ENCODE measurements around the gene BDH1. TPM values are rescaled to one million over a fixed set of nuclear protein-coding genes. Genes with fewer than 3 reads are reported as not detected.

Gene BDH1
- total RNA-seq, 1 donor from 2014 or later = 9.8 TPM

- DNase-seq (ENCODE audit: low spot score in 2 of 2) (no peak), FAIRE-seq (no peak)
Measured at GRCh38 chr3:197550489-197550888, 5.3 kb downstream of the BDH1 start.

- DNase-seq (ENCODE audit: low spot score in 2 of 2) = no peak
- no peak for FAIRE-seq
Measured at GRCh38 chr3:197549261-197549885, 6.4 kb downstream of the BDH1 start.

- DNase-seq (ENCODE audit: low spot score in 2 of 2) (no peak), FAIRE-seq (no peak)
Measured at GRCh38 chr3:197547306-197548011, 8.3 kb downstream of the BDH1 start.

- no peak for DNase-seq (ENCODE audit: low spot score in 2 of 2)
- FAIRE-seq = no peak
Measured at GRCh38 chr3:197546307-197547085, 9.3 kb downstream of the BDH1 start.

GRCh38 chr3:197545571-197545970 lies 10.2 kb downstream of the BDH1 start:
- no peak for FAIRE-seq
- DNase-seq (ENCODE audit: low spot score in 2 of 2) = no peak

- FAIRE-seq = no peak
- no peak for DNase-seq (ENCODE audit: low spot score in 2 of 2)
Measured at GRCh38 chr3:197545101-197545500, 10.7 kb downstream of the BDH1 start.

- no peak for DNase-seq (ENCODE audit: low spot score in 2 of 2)
- FAIRE-seq = no peak
Measured at GRCh38 chr3:197542741-197543454, 12.9 kb downstream of the BDH1 start.

GRCh38 chr3:197541756-197542539 lies 13.8 kb downstream of the BDH1 start:
- FAIRE-seq = no peak

GRCh38 chr3:197540961-197541377 lies 14.8 kb downstream of the BDH1 start:
- DNase-seq (ENCODE audit: low spot score in 2 of 2) (no peak), FAIRE-seq (no peak)

More at GRCh38 chr3:197541756-197542539, 13.8 kb downstream of the BDH1 start:
- peak in 1 of 2 donors; percentile 67 for DNase-seq (ENCODE audit: low spot score in 2 of 2)

- DNase-seq (ENCODE audit: low spot score in 2 of 2) (no peak), FAIRE-seq (no peak)
Measured at GRCh38 chr3:197539651-197540051, 16.1 kb downstream of the BDH1 start.

- no peak for FAIRE-seq
- no peak for DNase-seq (ENCODE audit: low spot score in 2 of 2)
Measured at GRCh38 chr3:197533927-197534725, 21.6 kb downstream of the BDH1 start.

- FAIRE-seq (no peak), DNase-seq (ENCODE audit: low spot score in 2 of 2) (no peak)
Measured at GRCh38 chr3:197533396-197533795, 22.4 kb downstream of the BDH1 start.

- no peak for DNase-seq (ENCODE audit: low spot score in 2 of 2)
- FAIRE-seq = no peak
Measured at GRCh38 chr3:197532388-197532787, 23.4 kb downstream of the BDH1 start.

- DNase-seq (ENCODE audit: low spot score in 2 of 2) (no peak), FAIRE-seq (no peak)
Measured at GRCh38 chr3:197528190-197528589, 27.6 kb downstream of the BDH1 start.

- DNase-seq (ENCODE audit: low spot score in 2 of 2) = no peak
- FAIRE-seq = no peak
Measured at GRCh38 chr3:197527569-197527968, 28.2 kb downstream of the BDH1 start.

- DNase-seq (ENCODE audit: low spot score in 2 of 2) = no peak
- no peak for FAIRE-seq
Measured at GRCh38 chr3:197525706-197526105, 30.1 kb downstream of the BDH1 start.

- DNase-seq (ENCODE audit: low spot score in 2 of 2) (no peak), FAIRE-seq (no peak)
Measured at GRCh38 chr3:197524128-197524527, 31.6 kb downstream of the BDH1 start.

GRCh38 chr3:197523526-197523925 lies 32.2 kb downstream of the BDH1 start:
- no peak for FAIRE-seq
- DNase-seq (ENCODE audit: low spot score in 2 of 2) = no peak

GRCh38 chr3:197522881-197523441 lies 32.8 kb downstream of the BDH1 start:
- no peak for DNase-seq (ENCODE audit: low spot score in 2 of 2)

More at GRCh38 chr3:197522881-197523441, 32.8 kb downstream of the BDH1 start:
- FAIRE-seq = no peak
